K562 (cell line): Measurements from ENCODE around the gene HAT1. TPM values are rescaled to one million over a fixed set of nuclear protein-coding genes. Genes with fewer than 3 reads are reported as not detected.

ENCODE experiments used
- ATF3 ChIP-seq, 2 experiments: fragments of 450-650 bp in 1 of 2; sonication (generic) in 1 of 2; formaldehyde crosslinking in 1 of 2; IDR thresholded peaks in 1 of 2; conservative IDR thresholded peaks in 1 of 2; 2 replicates each; pipeline versions ENCODE4 v1.6.1 to v1.8.1; 2016 to 2023; ENCODE audit warnings: mild to moderate bottlenecking in 2 of 2, moderate library complexity in 2 of 2, inconsistent platforms in 1 of 2, missing genetic modification reagents in 1 of 2
- CBX8 ChIP-seq: fragments of 200-600 bp; sonication (generic); IDR thresholded peaks from 2 replicates; pipeline ENCODE4 v1.6.1; 2012; ENCODE audit warnings: borderline replicate concordance, mixed run types, low read depth, mild to moderate bottlenecking, moderate library complexity, mixed read lengths, low read length, control low read depth, inconsistent platforms; ENCODE audit not compliant: poor library complexity, severe bottlenecking; ENCODE audit errors: extremely low read depth
- CUX1 ChIP-seq: fragments of 200-800 bp; sonication (Bioruptor generic); IDR thresholded peaks from 2 replicates; pipeline ENCODE4 v1.6.1; 2016; ENCODE audit warnings: missing genetic modification characterization, missing compliant biosample characterization
- DEAF1 ChIP-seq: fragments of 450-650 bp; formaldehyde crosslinking; IDR thresholded peaks from 2 replicates; pipeline ENCODE4 v1.4.0; 2020; ENCODE audit warnings: mild to moderate bottlenecking, moderate library complexity
- E2F5 ChIP-seq: sonication (generic); formaldehyde crosslinking; IDR thresholded peaks from 2 replicates; pipeline ENCODE4 v1.8.0; 2022; ENCODE audit warnings: mild to moderate bottlenecking, missing genetic modification reagents
- ELF2 ChIP-seq: fragments of 250-450 bp; sonication (Bioruptor Pico); IDR thresholded peaks from 2 replicates; pipeline ENCODE4 v1.5.0; 2021; ENCODE audit warnings: mild to moderate bottlenecking
- ELF4 ChIP-seq: fragments of 450-650 bp; formaldehyde crosslinking; IDR thresholded peaks from 2 replicates; pipeline ENCODE4 v1.4.0; 2022; ENCODE audit warnings: missing genetic modification characterization
- FOXJ2 ChIP-seq: fragments of 200-800 bp; sonication (Bioruptor generic); IDR thresholded peaks from 2 replicates; pipeline ENCODE4 v1.6.1; 2016; ENCODE audit warnings: missing genetic modification characterization, missing compliant biosample characterization
- NCOA1 ChIP-seq: fragments of 450-650 bp; IDR thresholded peaks from 2 replicates; pipeline ENCODE4 v1.6.1; 2016; ENCODE audit warnings: low read depth
- NFXL1 ChIP-seq: fragments of 450-650 bp; formaldehyde crosslinking; IDR thresholded peaks from 2 replicates; pipeline ENCODE4 v1.4.0; 2021; ENCODE audit warnings: mild to moderate bottlenecking
- PBX2 ChIP-seq, 2 experiments: IDR thresholded peaks in 1 of 2; conservative IDR thresholded peaks in 1 of 2; 2 replicates each; pipeline ENCODE4 v1.6.1; 2016; ENCODE audit warnings: low read depth in 2 of 2, mild to moderate bottlenecking in 1 of 2, missing compliant biosample characterization in 1 of 2, missing genetic modification characterization in 1 of 2, moderate library complexity in 1 of 2
- TEAD2 ChIP-seq: fragments of 450-650 bp; IDR thresholded peaks from 2 replicates; pipeline ENCODE4 v1.6.1; 2016; ENCODE audit warnings: missing genetic modification characterization, control low read depth, missing compliant biosample characterization
- ZBTB9 ChIP-seq: fragments of 450-650 bp; formaldehyde crosslinking; IDR thresholded peaks from 2 replicates; pipeline ENCODE4 v1.4.0; 2020; ENCODE audit warnings: mild to moderate bottlenecking, moderate library complexity
- polyA plus RNA-seq, 8 experiments: library from polyadenylated mRNA; depleted of rRNA in 4 of 8; stranded (reverse) in 5 of 8; unstranded in 3 of 8; fragments of >200 nt; fragmentation: Nextera tagmentation in 2 of 8; fragmentation: Illumina TruSeq in 1 of 8; extraction: Ambion mirVana in 2 of 8; extraction: Trizol in 1 of 8; gene quantifications; 2 replicates each; pipeline versions ENCODE4 v1.2.1 to v1.2.3, GENCODE V29; 2011 to 2014; ENCODE audit warnings: inconsistent platforms in 1 of 8, missing spikeins in 1 of 8
- total RNA-seq, 7 experiments: library from RNA; depleted of rRNA in 6 of 7; stranded (reverse); fragments of >200 nt in 6 of 7; fragmentation: Illumina TruSeq in 2 of 7; extraction: Trizol in 2 of 7; gene quantifications; 2 replicates each; pipeline versions ENCODE4 v1.2.1 to v1.2.3, GENCODE V29; 2011 to 2021; ENCODE audit warnings: low replicate concordance in 1 of 7

HAT1 gene
- total and polyA plus RNA-seq, 9 of the 15 experiments (the other 6 are each of a cell fraction or from before 2014, with no cell fraction given): 125 to 384 (median 244) TPM

- no peak for TF ChIP-seq DEAF1 (CRISPR knock-in tag)
- TF ChIP-seq PBX2 (CRISPR knock-in tag; IDR thresholded peaks at IDR 0.05; ENCODE audit: low read depth): no peak
- 0 out of 2 replicates have a peak, but pooled peaks have one; percentile 15 for TF ChIP-seq PBX2 (tag; conservative IDR thresholded peaks at IDR 0.05; ENCODE audit: low read depth)
- no peak for TF ChIP-seq ELF4 (CRISPR knock-in tag)
- TF ChIP-seq CUX1 (CRISPR knock-in tag): no peak
- no peak for TF ChIP-seq FOXJ2 (tag)
- 0 out of 2 replicates have a peak, but pooled peaks have one; percentile 45 for TF ChIP-seq ZBTB9
- TF ChIP-seq TEAD2 (tag): no peak
- no peak for TF ChIP-seq E2F5 (CRISPR knock-in tag)
- no peak for TF ChIP-seq NCOA1
- no peak for TF ChIP-seq NFXL1
- TF ChIP-seq CBX8: no peak
- TF ChIP-seq ELF2 (CRISPR knock-in tag): no peak
- no peak for TF ChIP-seq ATF3 (IDR thresholded peaks at IDR 0.05)
- no peak for TF ChIP-seq ATF3 (CRISPR knock-in tag; conservative IDR thresholded peaks at IDR 0.05)
Observed at GRCh38 chr2:172021955-172022354, 99.7 kb downstream of the HAT1 start (continued).
